H1 (cell line): ENCODE results near the gene CHTF8. TPM values are rescaled to one million over a fixed set of nuclear protein-coding genes. Genes with fewer than 3 reads are reported as not detected.
A peak's percentile ranks its signal among the peaks of the same experiment; 100 is the strongest.

Source experiments
- CTCF ChIA-PET: fragments of 300-600 bp; sonication (Branson Sonifier 250); formaldehyde crosslinking; loops from one replicate; lab custom pipeline; 2021; ENCODE audit not compliant: partially characterized antibody; lab: Charles Lee
- POLR2A ChIA-PET: fragments of 300-600 bp; sonication (Branson Sonifier 250); formaldehyde crosslinking; loops from one replicate; lab custom pipeline; 2021; ENCODE audit warnings: inconsistent platforms; ENCODE audit not compliant: partially characterized antibody; lab: Charles Lee
- DNase-seq, 2 experiments: peaks; one replicate each; pipeline versions ENCODE4 v3.0.0 to v3.0.0-alpha.2; 2010 to 2022; ENCODE audit warnings: low spot score in 2 of 2, low read depth in 1 of 2, mixed read lengths in 1 of 2
- FAIRE-seq: peaks from 2 replicates; lab custom pipeline; 2011; peaks lifted over from hg19 to GRCh38; lab: Jason Lieb, UNC
- H2AFZ ChIP-seq: 2 replicates; pipeline ENCODE4 v1.8.1; 2012; ENCODE audit warnings: low read length, inconsistent platforms
- H2AK5ac ChIP-seq: 2 replicates; pipeline ENCODE4 v1.6.1; 2013; ENCODE audit warnings: low read depth, low read length
- H2BK120ac ChIP-seq: replicated peaks from 2 replicates; pipeline ENCODE3; 2013; ENCODE audit warnings: low read depth, low read length, inconsistent platforms
- H2BK12ac ChIP-seq: 2 replicates; pipeline ENCODE4 v1.6.1; 2013; ENCODE audit warnings: low read depth, low read length
- H2BK15ac ChIP-seq: 2 replicates; pipeline ENCODE4 v1.6.1; 2013; ENCODE audit warnings: low read length
- H2BK20ac ChIP-seq: 2 replicates; pipeline ENCODE4 v1.6.1; 2013; ENCODE audit warnings: low read length
- H2BK5ac ChIP-seq: 2 replicates; pipeline ENCODE4 v1.6.1; 2013; ENCODE audit warnings: low read depth, low read length
- H3K14ac ChIP-seq: 2 replicates; pipeline ENCODE4 v1.6.1; 2013; ENCODE audit warnings: inconsistent platforms; ENCODE audit not compliant: insufficient read length
- H3K18ac ChIP-seq: 2 replicates; pipeline ENCODE4 v1.6.1; 2013; ENCODE audit warnings: low read length; ENCODE audit errors: extremely low read depth
- H3K23ac ChIP-seq: 2 replicates; pipeline ENCODE4 v1.6.1; 2013; ENCODE audit warnings: inconsistent platforms; ENCODE audit not compliant: insufficient read length
- H3K23me2 ChIP-seq: 2 replicates; pipeline ENCODE4 v1.6.1; 2013; ENCODE audit warnings: low read depth, low read length
- H3K27ac ChIP-seq: 2 replicates; pipeline ENCODE4 v1.6.1; 2011; ENCODE audit warnings: low read depth, low read length, inconsistent platforms
- H3K27me3 ChIP-seq, 4 experiments: replicated peaks in 1 of 4; 1 replicate in 1 of 4; 2 replicates in 3 of 4; pipeline versions ENCODE4 v1.6.1 to v1.8.1; 2011 to 2013; ENCODE audit warnings: low read length in 3 of 4, mild to moderate bottlenecking in 3 of 4, inconsistent platforms in 2 of 4, mixed read lengths in 2 of 4, moderate library complexity in 1 of 4; ENCODE audit not compliant: control insufficient read depth in 3 of 4, insufficient read depth in 3 of 4; ENCODE audit errors: extremely low read depth in 1 of 4
- H3K36me3 ChIP-seq, 4 experiments: 2 replicates each; pipeline versions ENCODE4 v1.6.1 to v1.8.1; 2011 to 2013; ENCODE audit warnings: mild to moderate bottlenecking in 4 of 4, low read length in 3 of 4, moderate library complexity in 2 of 4, control low read depth in 1 of 4, inconsistent platforms in 1 of 4; ENCODE audit not compliant: insufficient read depth in 4 of 4, control insufficient read depth in 2 of 4
- H3K4ac ChIP-seq: replicated peaks from 2 replicates; pipeline ENCODE3; 2013; ENCODE audit warnings: low read length, low read depth, mixed read lengths, inconsistent platforms; ENCODE audit not compliant: insufficient read length
- H3K4me1 ChIP-seq, 4 experiments: replicated peaks in 1 of 4; 1 replicate in 1 of 4; 2 replicates in 3 of 4; pipeline versions ENCODE4 v1.6.1 to v1.8.1; 2011 to 2013; ENCODE audit warnings: low read length in 3 of 4, inconsistent platforms in 2 of 4, mixed read lengths in 1 of 4; ENCODE audit not compliant: insufficient read depth in 4 of 4, control insufficient read depth in 3 of 4
- H3K4me2 ChIP-seq, 2 experiments: 2 replicates each; pipeline versions ENCODE4 v1.6.1 to v1.8.1; 2011 to 2013; ENCODE audit warnings: low read depth in 2 of 2, low read length in 2 of 2, control low read depth in 1 of 2, inconsistent platforms in 1 of 2, mild to moderate bottlenecking in 1 of 2; ENCODE audit not compliant: insufficient read depth in 1 of 2
- H3K4me3 ChIP-seq, 4 experiments: fragments of 200-600, 300-600 bp in 1 of 4; sonication (generic), shearing (Covaris generic), sonication (Bioruptor Twin) in 1 of 4; 2 replicates each; pipeline versions ENCODE4 v1.5.1 to v1.8.1; 2011 to 2016; ENCODE audit warnings: low read length in 4 of 4, low read depth in 3 of 4, control low read depth in 2 of 4, inconsistent platforms in 2 of 4, mild to moderate bottlenecking in 2 of 4, mixed read lengths in 1 of 4, moderate library complexity in 1 of 4; ENCODE audit not compliant: insufficient read depth in 2 of 4; ENCODE audit errors: extremely low read depth in 1 of 4
- H3K56ac ChIP-seq: replicated peaks from 2 replicates; pipeline ENCODE3; 2013; ENCODE audit warnings: low read depth, mild to moderate bottlenecking, mixed read lengths, low read length, inconsistent platforms; ENCODE audit not compliant: insufficient read length
- H3K79me1 ChIP-seq: 2 replicates; pipeline ENCODE4 v1.6.1; 2013; ENCODE audit warnings: low read depth, low read length, control low read depth
- H3K79me2 ChIP-seq, 2 experiments: 2 replicates each; pipeline versions ENCODE4 v1.6.1 to v1.8.1; 2012 to 2013; ENCODE audit warnings: low read length in 2 of 2, mild to moderate bottlenecking in 2 of 2, inconsistent platforms in 1 of 2; ENCODE audit not compliant: insufficient read depth in 2 of 2, control insufficient read depth in 1 of 2
- H3K9ac ChIP-seq, 4 experiments: replicated peaks in 1 of 4; 1 replicate in 1 of 4; 2 replicates in 3 of 4; pipeline versions ENCODE4 v1.6.1 to v1.8.1; 2011 to 2013; ENCODE audit warnings: low read depth in 3 of 4, low read length in 3 of 4, control low read depth in 2 of 4, mild to moderate bottlenecking in 2 of 4, moderate library complexity in 2 of 4, inconsistent platforms in 1 of 4; ENCODE audit errors: extremely low read depth in 1 of 4
- H3K9me3 ChIP-seq, 2 experiments: 2 replicates each; pipeline versions ENCODE4 v1.6.1 to v1.8.1; 2012 to 2013; ENCODE audit warnings: mild to moderate bottlenecking in 2 of 2, moderate library complexity in 2 of 2, control low read depth in 1 of 2, inconsistent platforms in 1 of 2, low read depth in 1 of 2, low read length in 1 of 2, mixed read lengths in 1 of 2; ENCODE audit not compliant: insufficient read depth in 2 of 2
- H4K20me1 ChIP-seq, 2 experiments: replicated peaks in 1 of 2; 2 replicates each; pipeline versions ENCODE3 to v1.8.1; 2011 to 2013; ENCODE audit warnings: inconsistent platforms in 2 of 2, low read length in 2 of 2, mild to moderate bottlenecking in 1 of 2; ENCODE audit not compliant: insufficient read depth in 2 of 2, control insufficient read depth in 1 of 2
- H4K5ac ChIP-seq: 2 replicates; pipeline ENCODE4 v1.6.1; 2013; ENCODE audit warnings: low read length, low read depth, mixed read lengths, inconsistent platforms; ENCODE audit not compliant: insufficient read length
- H4K8ac ChIP-seq: 2 replicates; pipeline ENCODE4 v1.8.0; 2013; ENCODE audit warnings: mild to moderate bottlenecking, moderate library complexity, low read length, inconsistent platforms; ENCODE audit not compliant: insufficient read depth; ENCODE audit errors: extremely low read depth
- H4K91ac ChIP-seq: replicated peaks from 2 replicates; pipeline ENCODE3; 2013; ENCODE audit warnings: low read length, mixed read lengths, inconsistent platforms; ENCODE audit not compliant: insufficient read length
- POLR2AphosphoS5 ChIP-seq: IDR thresholded peaks from 2 replicates; pipeline ENCODE4 v1.6.1; 2011; ENCODE audit warnings: low read depth, low read length
- RFX5 ChIP-seq: IDR thresholded peaks from 2 replicates; pipeline ENCODE4 v1.6.1; 2011; ENCODE audit warnings: low read depth, low read length, improper control_type of control experiment, borderline replicate concordance
- SUZ12 ChIP-seq: fragments of 200-600 bp; sonication (generic); IDR thresholded peaks from 2 replicates; pipeline ENCODE4 v1.6.1; 2012; ENCODE audit warnings: mild to moderate bottlenecking, inconsistent platforms, low read length, moderate library complexity, mixed read lengths
- ZNF274 ChIP-seq: IDR thresholded peaks from 2 replicates; pipeline ENCODE4 v1.7.0; 2012; ENCODE audit warnings: low read length, borderline replicate concordance; ENCODE audit errors: extremely low read depth
- WGBS, 2 experiments: shearing (Covaris generic) in 1 of 2; methylation state at CpG; one replicate each; pipeline versions ENCODE4 v1.1.6 to v1.1.7; 2013 to 2015; ENCODE audit warnings: low lambda C conversion rate in 2 of 2, mixed read lengths in 2 of 2, inconsistent platforms in 1 of 2, low coverage in 1 of 2, missing lambda C conversion rate in 1 of 2; ENCODE audit not compliant: insufficient replicate concordance in 2 of 2, insufficient coverage in 1 of 2, insufficient read length in 1 of 2; ENCODE audit errors: extremely low coverage in 1 of 2, missing lambda C conversion rate in 1 of 2; 5-methylcytosine and 5-hydroxymethylcytosine counted together
- polyA plus RNA-seq, 7 experiments: library from polyadenylated mRNA; depleted of rRNA in 3 of 7; stranded (reverse) in 5 of 7; unstranded in 2 of 7; fragments of >200 nt in 5 of 7; fragments of 200-250 nt in 2 of 7; gene quantifications; 1 replicate in 5 of 7; 2 replicates in 1 of 7; 4 replicates in 1 of 7; pipeline versions ENCODE4 v1.2.1 to v1.2.3, GENCODE V29; 2011 to 2013; ENCODE audit warnings: missing spikeins in 2 of 7, mixed read lengths in 2 of 7
- total RNA-seq: library from RNA; stranded (reverse); fragmentation: NEBNext Ultra II Directional; extraction: Animal tissue kit (Norgen Biotek cat#: 25700); gene quantifications from 2 replicates; pipeline ENCODE4 v1.2.1, GENCODE V29; 2021
- TF ChIP-seq, protein P1 (sequence below): IDR thresholded peaks from 2 replicates; pipeline ENCODE4 v1.6.1; 2011; ENCODE audit warnings: low read length, improper control_type of control experiment

CHTF8 gene
- total and polyA plus RNA-seq, 2 of the 8 experiments (the other 6 are each of a cell fraction or from before 2014, with no cell fraction given) = 114 to 138 TPM

DNA sequence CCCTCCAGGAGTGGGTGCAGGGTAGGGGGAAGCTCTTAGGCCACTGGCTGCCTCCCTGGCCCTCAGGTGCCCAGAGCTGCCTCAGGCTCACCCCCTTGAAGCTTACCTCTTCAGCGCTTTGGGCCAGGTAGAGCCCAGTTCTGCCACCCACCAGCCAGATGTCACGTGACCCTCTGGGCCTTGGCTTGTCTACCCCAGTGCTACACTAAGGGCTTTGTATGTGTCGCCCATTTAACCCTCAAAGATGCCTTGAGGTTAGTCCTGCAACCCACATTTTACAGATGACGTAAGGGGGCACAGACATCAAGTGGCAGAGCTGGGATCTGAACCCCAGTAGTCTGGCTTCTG lies 23.5 kb downstream of the CHTF8 start:
- H3K79me1 ChIP-seq = peaks cover 19% of the 10 kb centered on the region
- H3K36me3 ChIP-seq = peaks cover 13 to 38% (median 30%) of the 10 kb centered on the region in 4 experiments
- WGBS, 2 experiments = 82% methylated on average over 4 of the region's 4 CpGs; no CpG with 5 or more reads in 1 of the 2 experiments
- H3K23ac ChIP-seq = no peak overlapping the region
- H3K27me3 ChIP-seq = no peaks in the 10 kb centered on the region
- peak overlapping the region; percentile 10 for H4K5ac ChIP-seq
- H2AK5ac ChIP-seq = no peak overlapping the region
- peaks cover 11 to 53% of the 10 kb centered on the region in 2 experiments; a peak in 3 of 4 replicates for H3K79me2 ChIP-seq
- DNase-seq = no peak
- 0 out of 2 replicates have a peak overlapping the region, but pooled peaks have one; percentile 1 for H2BK15ac ChIP-seq
- H3K14ac ChIP-seq = peak overlapping the region; percentile 20
- H3K27ac ChIP-seq = no peak overlapping the region; the same call in 1 of the 2 replicates
- no peak overlapping the region for H2BK20ac ChIP-seq
- H3K4me2 ChIP-seq = peak overlapping the region; percentile 92 to 98
- H4K20me1 ChIP-seq = peaks cover 10 to 15% of the 10 kb centered on the region in 2 experiments
- no peak for FAIRE-seq
- H2BK12ac ChIP-seq = peak overlapping the region; percentile 51; the same call in 1 of the 2 replicates
- no peaks in the 10 kb centered on the region for H3K9me3 ChIP-seq
- H2BK5ac ChIP-seq = peak overlapping the region; percentile 93
- H4K91ac ChIP-seq = peak overlapping the region; percentile 29
- H3K56ac ChIP-seq = no peak overlapping the region
- H4K8ac ChIP-seq = peak overlapping the region; percentile 46; the same call in 1 of the 2 replicates
- peaks cover 21% of the 10 kb centered on the region for H3K23me2 ChIP-seq
- H3K18ac ChIP-seq = peak overlapping the region; percentile 85
- ChIA-PET POLR2A (interaction anchor here (0.9 to 6.1 kb wide), 17 partner anchors 8 to 201 kb away, joined by 3 to 38 read pairs (median 8); partner anchors contain the start of genes CHTF8 and UTP4), CTCF (interaction anchor here (0.6 to 10.6 kb wide), 14 partner anchors 9 to 261 kb away, joined by 3 to 174 read pairs (median 5); no protein-coding TSS in a partner anchor)
- H3K9ac ChIP-seq = peak overlapping the region in 1 of 4 experiments; percentile 39; a peak in 1 of 7 replicates
- peaks cover 4 to 19% (median 12%) of the 10 kb centered on the region in 4 experiments for H3K4me1 ChIP-seq
- H3K4me3 ChIP-seq = peak overlapping the region in 2 of 4 experiments; percentile 72 to 82; a peak in 2 of 8 replicates
- no peak overlapping the region for H2AFZ ChIP-seq
- no peak overlapping the region for H2BK120ac ChIP-seq
- peak overlapping the region; percentile 45 for H3K4ac ChIP-seq
- TF ChIP-seq POLR2AphosphoS5 = no peak
- no peak for TF ChIP-seq RFX5
- TF ChIP-seq SUZ12 = no peak
- no peak for TF ChIP-seq ZNF274
- TF ChIP-seq, protein P1, sequence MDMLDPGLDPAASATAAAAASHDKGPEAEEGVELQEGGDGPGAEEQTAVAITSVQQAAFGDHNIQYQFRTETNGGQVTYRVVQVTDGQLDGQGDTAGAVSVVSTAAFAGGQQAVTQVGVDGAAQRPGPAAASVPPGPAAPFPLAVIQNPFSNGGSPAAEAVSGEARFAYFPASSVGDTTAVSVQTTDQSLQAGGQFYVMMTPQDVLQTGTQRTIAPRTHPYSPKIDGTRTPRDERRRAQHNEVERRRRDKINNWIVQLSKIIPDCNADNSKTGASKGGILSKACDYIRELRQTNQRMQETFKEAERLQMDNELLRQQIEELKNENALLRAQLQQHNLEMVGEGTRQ = no peak
